Stimulated activated naive CD4-positive, alpha-beta T cell (primary cell): ENCODE data around the gene MON1A.
"Not testable (repeated sequence)": the region's sequence is repeated elsewhere in the genome, so short reads cannot be mapped to it uniquely, and the experiment has no call there.

Source experiments
- DNase-seq, 6 experiments: peaks; one replicate each; lab custom pipeline; 2025; lab: John Stamatoyannopoulos, UW

Gene MON1A, protein sequence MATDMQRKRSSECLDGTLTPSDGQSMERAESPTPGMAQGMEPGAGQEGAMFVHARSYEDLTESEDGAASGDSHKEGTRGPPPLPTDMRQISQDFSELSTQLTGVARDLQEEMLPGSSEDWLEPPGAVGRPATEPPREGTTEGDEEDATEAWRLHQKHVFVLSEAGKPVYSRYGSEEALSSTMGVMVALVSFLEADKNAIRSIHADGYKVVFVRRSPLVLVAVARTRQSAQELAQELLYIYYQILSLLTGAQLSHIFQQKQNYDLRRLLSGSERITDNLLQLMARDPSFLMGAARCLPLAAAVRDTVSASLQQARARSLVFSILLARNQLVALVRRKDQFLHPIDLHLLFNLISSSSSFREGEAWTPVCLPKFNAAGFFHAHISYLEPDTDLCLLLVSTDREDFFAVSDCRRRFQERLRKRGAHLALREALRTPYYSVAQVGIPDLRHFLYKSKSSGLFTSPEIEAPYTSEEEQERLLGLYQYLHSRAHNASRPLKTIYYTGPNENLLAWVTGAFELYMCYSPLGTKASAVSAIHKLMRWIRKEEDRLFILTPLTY

GRCh38 chr3:49929291-49930167 is at the start of gene MON1A:
TSS of gene MON1A (minus strand) at chr3:49929811. CDS start at chr3:49913346, 16,465 bp downstream.
- DNase-seq, result peak; percentile 53 to 83 (median 74)

- DNase-seq, result no peak
These were observed 47.3 kb upstream of the MON1A start for GRCh38 chr3:49976942-49977341.

- DNase-seq, result no peak
These were observed 43.0 kb upstream of the MON1A start for GRCh38 chr3:49972656-49973055.

DNA sequence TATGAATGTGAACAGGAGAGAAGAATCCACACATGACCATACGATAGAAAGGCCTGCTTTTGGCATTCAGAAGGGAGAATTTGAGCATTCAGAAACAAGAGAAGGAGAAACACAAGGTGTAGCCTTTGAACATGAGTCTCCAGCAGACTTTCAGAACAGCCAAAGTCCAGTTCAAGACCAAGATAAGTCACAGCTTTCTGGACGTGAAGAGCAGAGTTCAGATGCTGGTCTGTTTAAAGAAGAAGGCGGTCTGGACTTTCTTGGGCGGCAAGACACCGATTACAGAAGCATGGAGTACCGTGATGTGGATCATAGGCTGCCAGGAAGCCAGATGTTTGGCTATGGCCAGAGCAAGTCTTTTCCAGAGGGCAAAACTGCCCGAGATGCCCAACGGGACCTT is 38.7 kb upstream of the MON1A start:
- no peak for DNase-seq

- no peak for DNase-seq
These were observed 37.7 kb upstream of the MON1A start for GRCh38 chr3:49967291-49967690.

GRCh38 chr3:49966233-49966942 is 36.8 kb upstream of the MON1A start:
- DNase-seq, result no peak

GRCh38 chr3:49955636-49956035 is 26.0 kb upstream of the MON1A start:
- DNase-seq, result no peak

DNA sequence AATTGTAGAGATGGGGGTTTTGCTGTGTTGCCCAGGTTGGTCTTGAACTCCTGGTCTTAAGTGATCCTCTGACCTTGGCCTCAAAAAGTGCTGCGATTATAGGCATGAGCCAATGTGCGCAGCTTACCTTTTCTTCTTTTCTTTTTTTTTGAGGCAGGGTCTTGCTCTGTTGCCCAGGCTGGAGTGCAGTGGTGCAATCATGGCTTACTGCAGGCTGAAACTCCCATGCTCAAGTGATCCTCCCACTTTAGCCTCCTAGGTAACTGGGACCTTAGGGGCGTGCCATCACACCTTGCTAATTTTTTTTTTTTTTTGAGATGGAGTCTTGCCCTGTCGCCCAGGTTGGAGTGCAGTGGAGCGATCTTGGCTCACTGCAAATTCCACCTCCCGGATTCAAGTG is 23.3 kb upstream of the MON1A start:
- no peak for DNase-seq

- no peak for DNase-seq
These were observed 13.0 kb upstream of the MON1A start for GRCh38 chr3:49942651-49943050.

GRCh38 chr3:49940667-49941249 is 11.1 kb upstream of the MON1A start:
- no peak for DNase-seq

- peak; percentile 88 to 93 (median 90) for DNase-seq
These were observed 10.5 kb upstream of the MON1A start, which contains the start of gene RBM6 for GRCh38 chr3:49939858-49940666. TSS of gene RBM6 (plus strand) at chr3:49940150. CDS start at chr3:49962642, 22,492 bp downstream.

DNA sequence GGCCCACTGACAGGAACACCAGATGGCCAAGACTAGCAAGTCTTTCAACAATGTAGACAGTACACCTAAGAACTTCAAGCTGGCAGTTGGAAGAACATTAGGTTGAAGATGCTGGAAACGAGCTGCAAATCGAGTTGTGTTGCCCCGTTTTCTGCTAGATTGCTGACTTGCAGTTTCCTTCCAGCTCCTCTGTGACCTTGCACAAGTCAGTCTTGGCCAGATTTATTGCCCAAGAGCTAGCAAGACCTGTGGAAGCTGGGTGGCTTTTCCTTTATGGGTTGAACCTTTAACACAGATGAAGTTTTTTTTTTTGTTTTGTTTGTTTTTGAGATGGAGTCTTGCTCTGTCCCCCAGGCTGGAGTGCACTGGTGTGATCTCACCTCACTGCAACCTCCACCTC is 7.5 kb upstream of the MON1A start:
- no peak for DNase-seq

GRCh38 chr3:49932281-49932680 is 2.7 kb upstream of the MON1A start:
- not testable (repeated sequence) for DNase-seq

- no peak for DNase-seq
These were observed 1.3 kb upstream of the MON1A start for GRCh38 chr3:49930922-49931321.

DNA sequence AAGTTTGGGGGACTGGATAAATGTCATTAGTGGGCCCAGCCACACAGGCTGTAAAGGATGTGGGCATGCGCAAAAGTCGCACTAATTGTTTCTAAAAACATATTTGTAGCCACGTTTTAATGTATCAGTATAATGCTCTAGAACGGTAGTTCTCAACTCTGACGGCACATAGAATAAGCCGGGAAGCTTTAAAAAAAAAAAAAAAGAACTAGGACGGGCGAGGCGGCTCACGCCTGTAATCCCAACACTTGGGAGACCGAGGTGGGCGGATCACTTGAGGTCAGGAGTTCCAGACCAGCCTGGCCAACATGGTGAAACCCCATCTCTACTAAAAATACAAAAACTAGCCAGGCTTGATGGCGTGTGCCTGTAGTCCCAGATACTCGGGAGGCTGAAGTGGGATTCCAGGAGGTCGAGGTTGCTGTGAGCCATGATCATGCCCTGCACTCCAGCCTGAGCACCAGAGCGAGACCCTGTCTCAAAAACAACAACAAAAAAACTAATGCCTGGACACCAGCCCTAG is 618 bp upstream of the MON1A start:
- no peak for DNase-seq

DNA sequence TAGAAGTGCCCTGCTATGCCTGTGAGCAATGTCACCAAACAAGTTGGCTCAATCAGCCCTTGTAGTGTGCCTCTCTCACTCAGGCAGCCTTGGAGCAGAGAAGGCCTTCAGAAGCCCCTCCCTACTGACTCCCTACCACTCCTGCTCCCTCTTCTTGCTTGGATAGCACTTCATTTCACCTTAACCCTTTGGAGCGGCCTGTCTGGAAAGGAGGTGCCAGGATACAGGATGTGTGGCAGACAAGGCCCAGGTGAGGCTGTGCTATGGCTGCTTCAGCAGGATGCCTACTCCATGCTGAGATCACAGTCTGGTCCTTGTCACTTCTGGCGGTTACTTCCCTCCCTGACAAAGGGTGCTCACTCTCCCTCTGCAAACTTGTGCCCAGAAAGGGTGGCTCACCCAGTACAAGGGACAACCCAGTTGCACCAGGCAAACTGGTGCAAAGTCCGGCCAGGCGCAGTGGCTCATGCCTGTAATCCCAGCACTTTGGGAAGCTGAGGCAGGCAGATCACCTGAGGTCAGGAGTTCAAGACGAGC is 1.1 kb downstream of the MON1A start:
- peak in 1 of 6 experiments; percentile 6 for DNase-seq

- no peak for DNase-seq
These were observed 1.8 kb downstream of the MON1A start for GRCh38 chr3:49927798-49928197.

DNA sequence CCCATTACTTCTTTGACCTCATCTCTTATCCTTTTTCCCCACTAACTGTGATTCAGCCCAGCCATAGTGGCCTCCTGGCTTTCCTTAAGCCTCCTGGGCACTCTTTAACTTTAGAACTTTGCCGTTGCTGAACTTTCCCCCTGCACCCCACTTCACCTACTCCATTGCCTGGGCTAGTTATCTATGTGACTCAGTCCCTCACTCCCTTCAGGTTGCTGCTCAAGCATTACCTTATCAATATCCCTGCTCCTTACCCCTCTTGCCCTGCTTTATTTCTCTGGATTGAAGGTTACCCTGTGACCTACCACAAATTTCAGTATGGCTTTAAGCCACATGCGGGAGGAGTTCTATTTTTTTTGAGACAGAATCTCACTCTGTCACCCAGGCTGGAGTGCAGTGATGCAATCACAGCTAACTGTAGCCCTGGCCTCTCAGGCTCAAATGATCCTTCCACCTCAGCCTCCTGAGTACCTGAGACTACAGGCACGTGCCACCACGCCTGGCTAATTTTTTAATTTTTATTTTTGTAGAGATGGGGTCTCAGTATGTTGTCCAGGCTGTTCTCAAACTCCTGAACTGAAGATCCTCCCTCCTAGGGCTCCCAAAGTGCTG is 3.4 kb downstream of the MON1A start:
- no peak for DNase-seq

DNA sequence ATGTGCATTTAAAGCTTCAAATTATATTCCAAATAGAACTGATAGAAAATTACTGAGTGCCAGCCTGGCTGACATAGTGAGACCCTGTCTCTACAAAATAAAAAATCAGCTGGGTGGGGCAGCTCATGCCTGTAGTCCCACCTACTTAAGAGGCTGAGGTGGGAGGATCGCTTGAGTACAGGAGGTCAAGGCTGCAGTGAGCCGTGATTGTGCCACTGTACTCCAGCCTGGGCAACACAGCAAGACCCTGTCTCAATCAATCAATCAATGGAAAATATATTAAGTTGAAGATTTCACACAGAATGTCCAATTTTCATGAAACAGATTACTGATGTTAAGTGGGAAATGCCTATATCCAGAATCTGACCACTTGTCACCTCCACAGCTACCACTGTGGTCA is 4.1 kb downstream of the MON1A start:
- no peak for DNase-seq

DNA sequence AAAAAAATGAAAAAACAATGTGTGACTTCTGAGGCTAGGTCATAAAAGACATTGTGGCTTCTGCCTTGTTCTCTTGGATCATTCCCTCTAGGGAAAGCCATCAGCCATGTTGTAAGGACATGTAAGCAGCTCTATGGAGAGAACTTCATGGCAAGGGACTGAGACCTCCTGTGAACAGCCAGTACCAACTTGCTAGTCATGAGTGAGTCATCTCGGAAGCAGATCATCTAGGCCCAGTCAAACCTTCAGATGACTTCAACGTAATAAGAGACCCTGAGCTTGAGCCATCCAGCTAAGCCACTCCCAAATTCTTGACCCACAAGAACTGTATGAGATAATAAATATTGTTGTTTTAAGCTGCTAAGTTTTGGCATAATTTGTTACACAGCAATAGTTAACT is 4.9 kb downstream of the MON1A start:
- DNase-seq, result no peak
